Sigmoid colon (tissue), 7 donors: ENCODE results near the gene PCGF2. TPM values are rescaled to one million over a fixed set of nuclear protein-coding genes. Genes with fewer than 3 reads are reported as not detected.

Experiments
- DNase-seq: peaks from one replicate; pipeline ENCODE4 v3.0.0-alpha.2; 2019
- H3K27ac ChIP-seq, 4 donors: fragments of 200-600 bp; sonication (generic); one replicate each; pipeline ENCODE4 v1.5.1; 2016 to 2019; ENCODE audit warnings: mild to moderate bottlenecking in 1 of 4
- H3K27me3 ChIP-seq, 3 donors: fragments of 200-600 bp; sonication (generic); one replicate each; pipeline ENCODE4 v1.5.1; 2019; ENCODE audit warnings: mild to moderate bottlenecking in 1 of 3
- H3K36me3 ChIP-seq, 4 donors: fragments of 200-600 bp; sonication (generic); one replicate each; pipeline ENCODE4 v1.5.1; 2016 to 2019
- H3K4me1 ChIP-seq, 4 donors: fragments of 200-600 bp; sonication (generic); one replicate each; pipeline ENCODE4 v1.5.1; 2017 to 2019
- H3K4me3 ChIP-seq, 4 donors: fragments of 200-600 bp; sonication (generic); one replicate each; pipeline ENCODE4 v1.5.1; 2017 to 2019; ENCODE audit warnings: mild to moderate bottlenecking in 2 of 4, moderate library complexity in 1 of 4
- H3K9me3 ChIP-seq, 4 donors: fragments of 200-600 bp in 3 of 4; sonication (generic) in 3 of 4; one replicate each; pipeline versions ENCODE4 v1.5.1 to v1.6.1; 2013 to 2019
- EP300 ChIP-seq, 4 donors: sonication (generic); formaldehyde crosslinking; IDR thresholded peaks; one replicate each; pipeline ENCODE4 v1.6.1; 2017; ENCODE audit warnings: antibody characterized with exemption in 4 of 4
- POLR2A ChIP-seq, 2 donors: fragments of 450-650 bp; IDR thresholded peaks; one replicate each; pipeline ENCODE4 v1.6.1; 2016; ENCODE audit warnings: antibody characterized with exemption in 2 of 2, mild to moderate bottlenecking in 2 of 2, moderate library complexity in 2 of 2
- POLR2AphosphoS5 ChIP-seq, 4 donors: sonication (generic); formaldehyde crosslinking; IDR thresholded peaks; one replicate each; pipeline ENCODE4 v1.6.1; 2017; ENCODE audit warnings: antibody characterized with exemption in 4 of 4
- WGBS, 2 donors: extraction: QIAGEN DNeasy Blood & Tissue Kit; methylation state at CpG; one replicate each; pipeline ENCODE4 v1.1.7; 2013; 5-methylcytosine and 5-hydroxymethylcytosine counted together
- intact Hi-C: fragments of 100-400 bp; cut with DNase I; formaldehyde crosslinking; loops from one replicate; pipeline ENCODE4 v1.15.1; 2023
- polyA plus RNA-seq, 3 donors: library from polyadenylated mRNA; stranded (reverse); fragments of 200-250 nt; gene quantifications; one replicate each; pipeline ENCODE4 v1.2.3, GENCODE V29; 2013
- total RNA-seq, 4 donors: library from RNA; depleted of rRNA; stranded (reverse); fragments of >200 nt; gene quantifications; one replicate each; pipeline ENCODE4 v1.1.0, GENCODE V29; 2016
- TF ChIP-seq, protein P1 (sequence below), 4 experiments: fragments of 450-650 bp in 3 of 4; fragments of 200-600 bp in 1 of 4; IDR thresholded peaks; one replicate each; pipeline ENCODE4 v1.5.1; 2016 to 2019; ENCODE audit warnings: antibody characterized with exemption in 4 of 4, mild to moderate bottlenecking in 3 of 4, moderate library complexity in 2 of 4
- donor health status: healthy with polysubstance abuse.
- donor health status: Bipolar disorder and iron deficiency.
- donor health status: healthy.

Gene PCGF2
- total and polyA plus RNA-seq, 7 donors, result 4.3 to 32.6 (median 8.9) TPM

DNA sequence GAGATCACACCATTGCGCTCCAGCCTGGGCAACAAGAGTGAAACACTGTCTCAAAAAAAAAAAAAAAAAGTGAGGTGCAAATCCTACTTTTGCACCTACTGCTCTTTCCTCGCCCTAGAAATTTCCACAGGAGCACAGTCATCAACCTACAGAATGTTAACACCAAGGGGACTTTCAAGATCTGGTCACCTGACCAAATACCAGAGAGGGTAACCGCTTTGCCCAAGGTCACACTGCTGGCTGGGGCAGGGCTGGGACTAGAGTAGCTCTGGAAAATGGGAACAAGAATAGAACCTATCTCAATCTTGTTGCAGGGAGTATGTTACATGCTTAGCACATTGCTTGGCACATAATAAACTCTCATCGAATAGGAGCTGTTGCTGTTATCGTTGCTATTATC is 49.4 kb downstream of the PCGF2 start:
- Histone ChIP-seq H3K27ac (no peak overlapping the region), H3K27me3 (no peaks in the 10 kb centered on the region), H3K4me3 (no peak overlapping the region), H3K9me3 (no peaks in the 10 kb centered on the region), H3K36me3 (no peaks in the 10 kb centered on the region), H3K4me1 (peaks cover 0 to 32% (median 28%) of the 10 kb centered on the region in 4 donors)
- 89 to 93% methylated on average over 5 of the region's 5 CpGs for WGBS, 2 donors
- DNase-seq, result no peak
- intact Hi-C loops, result no loop called here
- no peak for TF ChIP-seq EP300 (IDR thresholded peaks at IDR 0.05)
- no peak for TF ChIP-seq POLR2A (IDR thresholded peaks at IDR 0.05)
- no peak for TF ChIP-seq POLR2AphosphoS5 (IDR thresholded peaks at IDR 0.05)
- TF ChIP-seq, protein P1, sequence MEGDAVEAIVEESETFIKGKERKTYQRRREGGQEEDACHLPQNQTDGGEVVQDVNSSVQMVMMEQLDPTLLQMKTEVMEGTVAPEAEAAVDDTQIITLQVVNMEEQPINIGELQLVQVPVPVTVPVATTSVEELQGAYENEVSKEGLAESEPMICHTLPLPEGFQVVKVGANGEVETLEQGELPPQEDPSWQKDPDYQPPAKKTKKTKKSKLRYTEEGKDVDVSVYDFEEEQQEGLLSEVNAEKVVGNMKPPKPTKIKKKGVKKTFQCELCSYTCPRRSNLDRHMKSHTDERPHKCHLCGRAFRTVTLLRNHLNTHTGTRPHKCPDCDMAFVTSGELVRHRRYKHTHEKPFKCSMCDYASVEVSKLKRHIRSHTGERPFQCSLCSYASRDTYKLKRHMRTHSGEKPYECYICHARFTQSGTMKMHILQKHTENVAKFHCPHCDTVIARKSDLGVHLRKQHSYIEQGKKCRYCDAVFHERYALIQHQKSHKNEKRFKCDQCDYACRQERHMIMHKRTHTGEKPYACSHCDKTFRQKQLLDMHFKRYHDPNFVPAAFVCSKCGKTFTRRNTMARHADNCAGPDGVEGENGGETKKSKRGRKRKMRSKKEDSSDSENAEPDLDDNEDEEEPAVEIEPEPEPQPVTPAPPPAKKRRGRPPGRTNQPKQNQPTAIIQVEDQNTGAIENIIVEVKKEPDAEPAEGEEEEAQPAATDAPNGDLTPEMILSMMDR (IDR thresholded peaks at IDR 0.05), result no peak

DNA sequence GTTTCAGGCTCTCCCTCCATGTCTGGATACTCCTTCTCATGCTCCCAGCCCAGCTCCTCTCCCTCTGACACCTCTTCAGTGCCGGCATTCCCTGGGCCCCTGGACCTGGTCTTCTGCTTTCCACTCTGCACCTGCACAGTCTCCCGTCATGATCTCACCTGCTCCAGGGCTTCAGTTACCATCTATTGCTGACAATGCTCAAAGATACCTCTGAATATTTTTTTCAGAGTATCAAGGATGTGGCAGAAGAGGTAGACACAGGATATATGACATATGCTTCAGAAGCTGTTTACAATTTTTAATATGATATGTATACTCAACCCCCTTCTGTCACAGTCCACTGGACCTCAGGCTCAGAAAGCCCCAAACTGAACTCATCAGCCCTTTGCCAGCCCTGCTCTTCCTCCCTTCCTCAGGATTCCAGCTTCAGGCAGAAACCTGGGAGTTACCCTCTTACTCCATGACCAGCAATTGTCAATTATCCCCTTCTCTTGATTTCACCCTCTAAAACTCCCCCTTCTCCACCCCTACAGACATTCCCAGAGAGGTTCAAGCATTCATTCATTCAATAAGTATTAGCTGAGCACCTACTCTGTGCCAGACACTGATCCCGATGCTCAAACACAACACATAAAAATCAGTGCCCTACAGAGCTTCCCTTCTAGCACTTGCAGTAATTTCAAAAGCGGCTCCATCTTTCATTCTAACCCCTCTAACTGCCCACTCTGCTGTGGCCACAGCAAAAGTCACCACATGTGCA is 50.9 kb downstream of the PCGF2 start:
- Histone ChIP-seq H3K9me3 (no peaks in the 10 kb centered on the region), H3K27me3 (no peaks in the 10 kb centered on the region), H3K4me1 (peaks cover 0 to 32% (median 26%) of the 10 kb centered on the region in 4 donors), H3K4me3 (no peak overlapping the region), H3K27ac (no peak overlapping the region), H3K36me3 (no peaks in the 10 kb centered on the region)
- WGBS, 2 donors, result 79 to 82% methylated on average over 4 of the region's 4 CpGs
- DNase-seq, result no peak
- TF ChIP-seq POLR2A (IDR thresholded peaks at IDR 0.05) (no peak), EP300 (IDR thresholded peaks at IDR 0.05) (no peak), POLR2AphosphoS5 (IDR thresholded peaks at IDR 0.05) (no peak)
- TF ChIP-seq, protein P1 (IDR thresholded peaks at IDR 0.05), result no peak
- intact Hi-C loops, result no loop called here

DNA sequence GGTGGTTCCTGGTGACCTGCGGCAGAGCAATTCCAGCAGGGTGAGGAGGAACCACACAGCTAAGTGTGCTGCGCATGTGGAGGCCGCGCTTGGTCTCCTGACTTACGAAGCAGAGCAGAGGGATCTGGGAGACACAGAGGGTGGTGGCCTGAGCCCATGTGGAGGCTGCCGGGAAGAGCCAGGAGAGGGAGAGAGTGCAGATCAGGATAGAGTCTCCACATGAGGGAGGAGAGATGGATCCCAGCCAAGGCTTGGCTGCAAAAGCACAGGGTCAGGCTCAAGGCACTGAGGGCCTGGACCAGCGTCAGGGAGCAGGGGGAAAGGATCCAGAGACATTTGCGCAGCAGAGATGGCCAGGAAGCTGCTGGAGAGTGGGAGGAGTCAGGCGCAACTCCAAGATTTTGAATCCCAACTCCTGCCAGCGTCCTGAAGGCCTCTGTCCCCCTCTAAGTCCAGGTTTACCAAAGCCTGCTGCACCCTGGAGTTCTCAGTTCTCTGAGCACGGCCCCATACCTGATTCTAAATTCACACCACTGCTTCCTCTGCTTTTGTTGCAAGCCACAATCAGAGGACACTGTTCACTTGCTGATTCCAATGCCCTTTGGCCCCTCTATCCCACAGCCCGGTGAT is 54.3 kb downstream of the PCGF2 start:
- TF ChIP-seq, protein P1 (IDR thresholded peaks at IDR 0.05), result no peak
- TF ChIP-seq POLR2A (IDR thresholded peaks at IDR 0.05) (peak in 1 of 2 donors; percentile 8), POLR2AphosphoS5 (IDR thresholded peaks at IDR 0.05) (peak; percentile 35 to 87 (median 74)), EP300 (IDR thresholded peaks at IDR 0.05) (peak in 2 of 4 donors; percentile 9 to 82)
- H3K9me3 ChIP-seq, result no peaks in the 10 kb centered on the region
- H3K4me3 ChIP-seq, result no peak overlapping the region
- H3K27me3 ChIP-seq, result no peaks in the 10 kb centered on the region
- no peaks in the 10 kb centered on the region for H3K36me3 ChIP-seq
- peak overlapping the region; percentile 79 to 96 (median 86) for H3K27ac ChIP-seq
- WGBS, 2 donors, result 40 to 66% methylated on average over 12 of the region's 12 CpGs
- peak; percentile 99 for DNase-seq
- intact Hi-C loops, result loop anchor here (2.0 to 5.0 kb wide), 2 partner anchors 17 to 38 kb away; partner anchors contain the start of gene CISD3
- peaks cover 0 to 25% (median 18%) of the 10 kb centered on the region in 4 donors for H3K4me1 ChIP-seq

DNA sequence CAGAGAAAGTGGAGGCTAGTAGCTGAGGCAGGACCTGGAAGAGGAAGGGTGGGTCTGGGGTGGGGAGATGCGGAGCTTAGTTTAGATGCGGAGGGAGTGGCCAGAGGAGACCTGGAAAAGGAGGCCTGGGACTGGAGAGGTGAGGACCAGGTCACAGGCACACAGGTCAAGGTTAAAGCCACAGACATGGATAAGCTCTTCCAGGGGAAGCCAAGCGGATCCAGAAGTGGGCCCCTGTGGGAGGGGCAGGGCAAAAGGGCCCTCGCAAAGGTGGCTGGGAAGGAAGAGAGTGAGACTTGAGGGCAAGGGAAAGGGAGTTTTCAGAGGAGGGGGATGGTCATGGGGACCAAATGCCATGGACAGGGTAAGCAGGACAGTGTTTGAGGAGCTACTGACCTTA is 57.0 kb downstream of the PCGF2 start:
- Histone ChIP-seq H3K27ac (peak overlapping the region in 2 of 4 donors; percentile 21 to 96), H3K9me3 (no peaks in the 10 kb centered on the region), H3K36me3 (no peaks in the 10 kb centered on the region), H3K4me1 (peaks cover 0 to 25% (median 18%) of the 10 kb centered on the region in 4 donors), H3K4me3 (no peak overlapping the region), H3K27me3 (no peaks in the 10 kb centered on the region)
- WGBS, 2 donors, result 85 to 90% methylated on average over 4 of the region's 4 CpGs
- TF ChIP-seq, protein P1 (IDR thresholded peaks at IDR 0.05), result no peak
- TF ChIP-seq EP300 (IDR thresholded peaks at IDR 0.05) (no peak), POLR2AphosphoS5 (IDR thresholded peaks at IDR 0.05) (no peak), POLR2A (IDR thresholded peaks at IDR 0.05) (no peak)
- no peak for DNase-seq
- intact Hi-C loops, result loop anchor here (5.0 kb wide), 1 partner anchor 41 kb away; the partner anchor contains the start of gene CISD3
